Measurements from ENCODE around the gene SMU1.
"Not testable (repeated sequence)": the region's sequence is repeated elsewhere in the genome, so short reads cannot be mapped to it uniquely, and the experiment has no call there.

The SMU1 gene

GRCh38 chr9:33011831-33012230 is 64.6 kb downstream of the SMU1 start:
- DNase-seq: no peak

- DNase-seq: no peak
Observed at GRCh38 chr9:33007755-33008154, 68.7 kb downstream of the SMU1 start.

- not testable (repeated sequence) for DNase-seq
Observed at GRCh38 chr9:33005335-33005734, 71.1 kb downstream of the SMU1 start.

GRCh38 chr9:33000682-33001055 is 75.8 kb downstream of the SMU1 start:
- DNase-seq: not testable (repeated sequence)

GRCh38 chr9:32992595-32993238 is 83.8 kb downstream of the SMU1 start:
- DNase-seq: no peak

GRCh38 chr9:32991897-32992594 is 84.4 kb downstream of the SMU1 start:
- no peak for DNase-seq
